ENCODE measurements around the gene SKI.

The SKI gene

DNA sequence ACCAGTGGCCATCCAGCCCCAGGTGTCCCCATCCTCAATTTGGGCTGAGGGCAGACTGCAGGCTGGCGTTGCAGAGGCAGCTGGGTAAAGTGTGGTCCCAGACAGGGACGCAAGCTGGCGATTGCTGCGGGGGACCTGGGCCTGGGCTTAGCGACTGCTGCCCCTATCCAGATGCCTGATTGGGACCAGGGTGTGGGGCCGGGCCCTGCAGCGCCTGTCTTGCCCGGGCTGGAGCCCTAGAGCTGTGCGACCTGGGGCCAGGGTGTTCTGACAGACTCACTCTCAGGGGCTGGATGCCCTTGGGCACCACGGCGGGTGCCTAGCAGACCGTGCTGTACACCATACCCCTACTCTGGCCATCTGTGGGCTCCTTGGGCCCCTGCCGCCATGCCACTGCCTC lies 17.3 kb upstream of the SKI start:
- no peak for DNase-seq

GRCh38 chr1:2212274-2212531 lies 15.9 kb upstream of the SKI start:
- no peak for DNase-seq

- peak; percentile 90 for DNase-seq
Measured at GRCh38 chr1:2212532-2213491, 15.3 kb upstream of the SKI start.

- DNase-seq: no peak
Measured at GRCh38 chr1:2213576-2214505, 14.3 kb upstream of the SKI start.

- DNase-seq: no peak
Measured at GRCh38 chr1:2214541-2215241, 13.4 kb upstream of the SKI start.

DNA sequence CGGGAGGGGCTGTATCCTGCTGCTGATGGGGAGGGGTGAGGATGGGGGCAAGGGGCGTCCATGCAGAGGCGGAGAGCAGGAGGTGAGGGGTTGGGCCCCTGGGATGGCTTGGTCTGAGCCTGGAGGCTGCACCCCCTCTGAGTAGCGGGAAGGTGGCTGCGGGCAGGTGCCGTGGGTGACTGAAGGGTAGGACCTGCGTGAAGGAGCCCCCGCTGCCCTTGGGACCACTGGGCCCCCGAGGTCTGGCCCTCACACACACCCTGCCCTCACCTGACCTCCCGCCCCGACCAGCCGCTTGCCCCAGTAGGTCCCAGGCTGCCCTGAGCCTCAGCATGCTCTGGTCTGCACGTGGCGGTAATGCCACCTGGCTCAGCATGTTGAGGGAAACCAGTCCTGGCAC lies 12.8 kb upstream of the SKI start:
- DNase-seq: no peak

DNA sequence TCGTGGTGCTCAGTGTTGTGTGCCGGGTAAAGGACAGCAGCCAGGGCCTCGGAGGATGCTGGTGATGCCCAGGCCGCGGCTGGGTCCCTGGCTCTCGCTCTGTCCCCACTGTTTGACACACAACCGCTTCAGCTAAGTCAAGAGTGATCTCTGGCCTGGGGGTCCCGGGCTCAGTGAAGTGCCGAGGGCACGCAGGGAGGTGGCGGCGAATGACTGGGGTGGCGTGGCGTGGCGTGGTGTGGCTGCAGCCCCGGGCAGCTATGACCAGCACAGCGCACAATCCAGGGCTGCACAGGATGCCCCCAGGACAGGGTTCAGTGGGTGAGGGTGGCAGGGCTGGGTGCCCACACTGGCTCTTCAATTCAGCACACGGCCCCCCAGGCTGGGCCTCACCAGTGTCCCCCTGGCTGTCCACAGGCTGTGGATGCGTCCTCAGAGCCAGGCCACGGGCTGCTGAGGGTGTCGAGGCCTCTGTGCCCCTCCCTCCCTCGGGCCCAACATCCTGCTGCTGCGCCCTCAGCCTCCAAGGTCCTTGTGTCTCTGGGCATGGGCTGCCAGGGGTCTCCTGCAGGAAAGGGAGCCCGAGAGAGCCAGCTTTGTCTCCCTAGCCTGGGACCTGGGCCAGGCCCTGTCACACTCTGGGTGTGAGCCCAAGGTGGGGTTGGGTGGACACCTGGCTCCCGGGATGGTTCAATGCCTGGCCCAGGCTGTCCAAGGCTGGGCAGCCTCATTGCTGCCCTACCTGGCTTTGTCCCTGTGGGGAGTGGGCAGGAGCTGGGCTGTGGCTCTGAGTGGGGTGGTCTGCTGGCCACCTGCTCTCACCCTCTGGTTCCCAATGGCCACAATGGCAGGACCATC lies 12.0 kb upstream of the SKI start:
- DNase-seq: no peak

DNA sequence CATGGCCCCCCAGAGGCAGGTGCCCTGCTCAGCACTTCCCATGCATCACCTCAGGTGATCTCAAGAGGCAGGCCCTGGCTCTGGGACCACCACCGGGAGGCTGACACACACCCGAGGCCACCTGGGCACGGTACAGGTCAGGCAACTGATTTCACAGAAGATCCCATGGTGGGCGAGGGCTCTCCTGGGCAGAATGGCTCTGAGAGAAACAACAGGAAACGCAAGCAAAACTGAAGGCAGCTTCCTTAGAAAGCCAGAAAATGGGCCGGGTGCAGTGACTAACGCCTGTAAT lies 11.4 kb upstream of the SKI start:
- DNase-seq: no peak

DNA sequence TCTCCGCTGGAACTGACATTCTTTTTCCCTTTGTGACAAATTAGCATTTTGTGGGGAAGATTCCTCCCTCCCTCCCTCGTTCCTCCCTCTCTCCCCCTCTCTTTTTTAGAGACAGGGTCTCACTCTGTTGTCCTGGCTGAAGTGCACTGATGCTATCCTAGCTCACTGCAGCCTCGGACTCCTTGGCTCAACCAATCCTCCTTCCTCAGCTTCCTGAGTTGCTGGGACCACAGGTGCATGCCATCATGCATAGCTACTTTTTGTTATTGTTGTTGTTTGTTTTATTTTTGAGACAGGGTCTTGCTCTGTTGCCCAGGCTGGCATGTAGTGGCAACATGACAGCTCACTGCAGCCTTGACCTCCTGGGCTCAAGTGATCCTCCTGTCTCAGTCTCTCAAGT lies 6.8 kb upstream of the SKI start:
- no peak for DNase-seq

GRCh38 chr1:2224170-2224584 lies 3.9 kb upstream of the SKI start:
- no peak for DNase-seq

GRCh38 chr1:2224631-2225428 lies 3.3 kb upstream of the SKI start:
- DNase-seq: no peak

GRCh38 chr1:2226525-2227345 lies 1.4 kb upstream of the SKI start:
- no peak for DNase-seq

GRCh38 chr1:2227346-2228156 lies 568 bp upstream of the SKI start:
- peak; percentile 84 for DNase-seq

DNA sequence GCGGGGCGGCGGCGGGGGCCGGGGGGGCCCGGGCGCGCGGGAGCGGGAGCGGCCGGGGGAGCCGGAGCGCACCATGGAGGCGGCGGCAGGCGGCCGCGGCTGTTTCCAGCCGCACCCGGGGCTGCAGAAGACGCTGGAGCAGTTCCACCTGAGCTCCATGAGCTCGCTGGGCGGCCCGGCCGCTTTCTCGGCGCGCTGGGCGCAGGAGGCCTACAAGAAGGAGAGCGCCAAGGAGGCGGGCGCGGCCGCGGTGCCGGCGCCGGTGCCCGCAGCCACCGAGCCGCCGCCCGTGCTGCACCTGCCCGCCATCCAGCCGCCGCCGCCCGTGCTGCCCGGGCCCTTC lies 546 bp downstream of the SKI start:
- no peak for DNase-seq

GRCh38 chr1:2229037-2229864 lies 1.1 kb downstream of the SKI start:
- DNase-seq: no peak

DNA sequence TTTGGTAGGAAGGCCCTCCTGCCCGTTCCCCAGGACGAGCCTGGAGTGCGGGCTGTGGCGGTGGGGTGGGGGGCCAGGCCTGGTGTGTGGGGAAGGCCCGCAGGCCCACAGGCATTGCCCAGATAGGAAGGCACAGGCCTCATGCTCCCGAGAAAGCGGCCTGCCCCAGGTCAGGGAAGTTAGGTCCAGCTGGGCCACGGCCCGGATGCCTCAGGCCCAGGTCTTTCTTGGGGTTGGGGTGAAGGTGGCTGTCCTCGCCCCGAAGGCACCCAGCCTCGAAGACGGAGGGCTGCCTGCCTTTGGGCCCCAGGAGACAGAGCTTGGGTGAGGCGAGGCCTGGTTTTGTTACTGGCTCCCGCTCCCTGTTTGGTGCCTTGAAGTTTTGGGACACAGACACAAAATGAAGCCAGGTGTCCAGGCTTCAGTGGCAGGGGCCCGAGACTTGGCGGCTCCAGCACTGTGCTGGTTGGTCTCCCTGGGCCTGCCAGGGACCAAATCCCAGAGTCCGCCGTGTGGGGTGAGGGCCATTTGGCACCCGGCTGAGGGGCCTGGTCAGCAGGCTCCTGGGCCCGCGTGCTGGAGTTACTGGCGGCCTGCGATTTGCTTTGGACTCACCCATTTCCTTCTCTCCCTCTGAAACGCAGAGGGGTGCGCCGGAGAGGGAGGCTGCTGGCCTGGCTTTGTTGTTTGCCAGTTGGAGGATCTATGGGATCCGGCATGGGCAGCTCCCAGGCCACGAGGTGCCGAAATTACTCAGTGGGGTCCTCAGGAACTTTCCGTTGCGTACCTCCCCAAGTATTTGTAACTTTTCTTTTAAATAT lies 2.0 kb downstream of the SKI start:
- DNase-seq: no peak

- DNase-seq: no peak
Measured at GRCh38 chr1:2230781-2231531, 2.8 kb downstream of the SKI start.
